ENCODE measurements around the gene PPP1R26.

The PPP1R26 gene

GRCh38 chr9:135480071-135480939 lies 723 bp downstream of the PPP1R26 start:
- peak overlapping the region; percentile 72 for H3K4me3 ChIP-seq (ENCODE audit: low read depth, low read length)

GRCh38 chr9:135480940-135481310 lies 1.3 kb downstream of the PPP1R26 start:
- no peak for TF ChIP-seq CTCF (IDR thresholded peaks at IDR 0.05; ENCODE audit: low read depth, low read length)
- peak overlapping the region; percentile 72 for H3K4me3 ChIP-seq (ENCODE audit: low read depth, low read length)

More at GRCh38 chr9:135480071-135480939, 723 bp downstream of the PPP1R26 start:
- no peak for TF ChIP-seq CTCF (IDR thresholded peaks at IDR 0.05; ENCODE audit: low read depth, low read length)

GRCh38 chr9:135482015-135482754 lies 2.6 kb downstream of the PPP1R26 start:
- TF ChIP-seq CTCF (IDR thresholded peaks at IDR 0.05; ENCODE audit: low read depth, low read length): no peak
- no peak overlapping the region for H3K4me3 ChIP-seq (ENCODE audit: low read depth, low read length)

GRCh38 chr9:135484460-135485277 lies 5.1 kb downstream of the PPP1R26 start:
- H3K4me3 ChIP-seq (ENCODE audit: low read depth, low read length): no peak overlapping the region
- TF ChIP-seq CTCF (IDR thresholded peaks at IDR 0.05; ENCODE audit: low read depth, low read length): no peak

- no peak for TF ChIP-seq CTCF (IDR thresholded peaks at IDR 0.05; ENCODE audit: low read depth, low read length)
- no peak overlapping the region for H3K4me3 ChIP-seq (ENCODE audit: low read depth, low read length)
Measured at GRCh38 chr9:135485385-135485784, 5.8 kb downstream of the PPP1R26 start.

GRCh38 chr9:135485832-135486231 lies 6.2 kb downstream of the PPP1R26 start:
- no peak for TF ChIP-seq CTCF (IDR thresholded peaks at IDR 0.05; ENCODE audit: low read depth, low read length)
- no peak overlapping the region for H3K4me3 ChIP-seq (ENCODE audit: low read depth, low read length)
